Stimulated activated CD4-positive, alpha-beta T cell treated with anti-CD3 and anti-CD28 coated beads, Interleukin-1b, Interleukin-23, amount 100 ng/mL, for 24 hours (primary cell): ENCODE data around the gene DYNLT2.

Experiments used
- DNase-seq, 4 experiments: peaks; one replicate each; pipeline ENCODE4 v3.0.0-alpha.2; 2020; ENCODE audit warnings: low read depth in 4 of 4, low spot score in 1 of 4

The DYNLT2 gene

DNA sequence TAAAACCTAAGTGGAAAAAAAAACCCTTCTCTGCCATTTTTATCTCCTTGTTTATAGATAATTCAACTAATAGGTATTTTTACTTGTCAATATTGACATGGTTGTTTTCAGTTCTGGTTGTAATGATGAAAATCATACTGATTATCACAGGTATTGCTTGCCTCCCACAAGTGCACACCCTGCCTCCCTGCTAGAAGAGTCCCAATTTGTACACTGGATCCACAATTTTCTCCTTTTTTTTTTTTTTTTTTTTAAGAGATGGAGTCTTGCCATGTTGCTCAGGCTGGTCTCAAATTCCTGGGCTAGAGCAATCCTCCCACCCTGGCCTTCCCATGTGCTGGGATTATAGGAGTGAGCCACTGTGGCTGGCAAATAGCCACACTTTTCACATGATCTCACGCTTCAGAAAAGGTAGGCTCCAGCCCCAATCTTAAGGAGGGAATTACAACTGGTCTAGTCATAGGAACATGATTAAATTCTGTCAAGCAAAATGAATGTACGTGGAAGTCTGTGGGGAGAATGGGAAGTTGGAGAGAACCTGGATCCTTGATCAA, 12.3 kb downstream of the DYNLT2 start:
- no peak for DNase-seq

DNA sequence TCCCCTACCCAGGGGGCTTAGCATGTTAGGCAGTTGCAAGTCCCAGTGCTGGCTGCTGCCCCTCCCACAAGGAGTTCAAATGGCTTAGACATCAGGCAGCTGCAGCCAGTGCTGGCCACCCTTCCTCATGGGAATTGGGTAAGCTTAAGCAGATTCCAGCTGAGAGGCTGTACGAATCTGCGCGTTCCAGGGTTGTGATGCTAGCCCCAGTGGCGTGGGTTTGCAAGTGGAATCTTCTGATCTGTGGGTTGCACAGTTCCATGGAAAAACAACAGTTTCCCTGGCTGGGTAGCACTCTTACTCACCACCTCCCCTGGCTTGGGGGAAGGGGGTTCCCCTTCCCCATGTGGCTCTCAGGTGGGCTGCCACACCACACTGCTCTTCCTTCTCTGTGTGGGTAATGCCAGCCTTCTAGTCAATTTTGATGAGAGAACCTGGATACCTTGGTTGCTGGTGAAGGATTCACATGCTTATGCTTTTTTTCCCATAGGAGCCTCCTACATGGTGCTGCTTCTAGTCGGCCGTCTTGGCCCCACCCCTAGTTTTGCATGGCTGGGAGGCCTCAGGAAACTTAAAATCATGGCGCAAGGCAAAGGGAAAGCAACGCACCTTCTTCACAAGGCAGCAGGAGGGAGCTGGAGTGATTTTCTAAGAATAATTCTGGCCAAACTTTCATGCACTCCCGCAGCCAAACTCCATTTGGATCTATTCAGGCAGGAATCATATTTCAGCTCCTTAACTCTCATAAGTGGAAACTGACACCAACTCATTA, 13.0 kb downstream of the DYNLT2 start:
- DNase-seq = no peak

DNA sequence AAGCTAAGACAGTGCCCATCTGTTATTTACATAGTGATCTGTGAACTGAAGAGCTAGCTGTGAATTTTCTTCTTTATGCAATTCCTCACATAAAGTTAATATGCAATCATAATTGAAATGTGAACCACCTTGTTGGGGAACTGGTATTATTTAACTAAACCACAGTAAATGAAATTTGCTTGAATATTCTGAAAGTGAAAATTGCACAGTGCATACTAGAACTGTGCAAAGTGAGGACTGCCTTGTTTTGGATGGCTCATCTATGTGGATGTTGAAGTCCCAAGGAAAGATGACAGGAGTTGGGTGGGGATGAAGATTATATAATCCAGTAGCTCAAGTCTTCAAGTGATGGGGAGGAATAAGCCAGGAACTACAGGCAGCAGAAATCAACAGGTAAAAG, 21.4 kb downstream of the DYNLT2 start:
- no peak for DNase-seq

DNA sequence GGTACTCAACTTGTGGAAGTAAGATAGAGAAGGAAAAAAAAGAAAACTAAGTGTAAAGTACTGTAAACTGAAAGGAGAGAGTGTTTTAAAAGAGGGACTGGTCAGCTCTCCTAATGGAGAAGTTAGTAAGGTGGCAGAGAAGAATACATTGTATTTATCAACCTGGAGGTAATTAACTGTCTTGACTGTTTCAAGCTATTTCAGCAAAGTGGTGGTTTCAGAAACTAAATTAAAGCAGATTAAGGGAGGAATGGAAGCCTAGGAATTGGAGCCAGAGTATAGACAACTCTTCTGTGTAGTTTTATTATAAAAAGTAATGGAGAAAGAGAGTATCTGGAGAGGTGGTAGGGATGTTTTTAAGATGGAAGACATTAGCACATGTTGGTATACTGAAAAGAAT, 24.4 kb downstream of the DYNLT2 start:
- DNase-seq = no peak

DNA sequence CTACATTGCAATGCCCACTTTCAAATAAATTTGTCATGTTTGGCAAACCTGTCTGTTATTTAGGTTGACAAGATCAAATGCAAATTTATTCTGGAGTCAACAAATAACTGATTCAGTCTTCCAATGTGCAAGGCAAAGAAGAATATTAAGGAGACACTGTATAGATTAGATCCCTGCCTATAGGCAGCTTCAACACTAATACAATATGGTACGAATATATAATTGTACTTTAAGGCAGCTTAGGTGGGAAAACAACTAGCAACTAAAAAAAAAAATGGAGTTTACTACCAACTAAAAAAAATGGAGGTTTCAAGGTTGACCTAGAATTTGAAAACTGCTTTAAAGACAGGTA, 25.3 kb downstream of the DYNLT2 start:
- DNase-seq = no peak

DNA sequence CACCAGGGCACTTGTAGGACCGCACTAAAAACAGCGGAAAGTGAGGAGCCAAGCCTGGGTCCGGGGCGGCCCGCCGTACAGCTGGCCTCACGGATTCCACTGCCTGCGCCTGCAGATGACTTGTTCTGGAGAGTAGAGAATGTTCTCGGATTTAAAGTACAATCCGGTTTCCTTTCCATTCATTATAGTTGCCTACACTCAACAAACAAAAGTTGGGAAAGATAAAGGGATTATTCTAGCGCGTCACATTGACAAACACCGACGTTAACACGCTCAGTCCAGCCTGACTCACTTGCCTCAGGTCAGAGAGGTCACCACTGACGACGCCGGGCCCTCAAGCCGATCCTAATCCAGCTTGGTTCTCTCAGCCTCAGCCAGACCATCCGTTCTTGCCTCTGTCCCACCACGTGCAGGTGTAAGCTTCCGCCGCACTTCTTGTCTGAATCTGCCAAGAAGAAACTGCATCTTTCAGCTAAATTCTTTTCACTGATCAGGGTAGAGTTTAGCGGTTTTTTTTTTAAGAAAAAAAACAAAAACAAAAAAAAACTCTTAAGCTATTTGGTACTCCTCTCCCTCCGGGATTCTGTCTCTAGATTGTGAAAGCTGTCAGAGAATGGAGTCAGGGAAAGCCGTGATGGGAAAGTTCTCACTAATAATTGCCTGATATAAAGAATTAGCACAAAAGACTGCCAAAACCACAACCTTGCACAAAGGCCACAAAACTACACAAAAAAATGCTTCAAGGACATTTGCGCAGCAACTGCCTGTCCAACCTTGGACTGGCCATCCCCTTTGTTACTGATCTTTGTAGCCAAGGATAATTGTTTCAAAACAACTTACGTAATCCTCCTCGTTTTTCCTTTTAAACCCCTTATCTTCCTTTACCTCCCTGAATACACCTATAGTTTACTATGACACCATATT, 26.0 kb downstream of the DYNLT2 start:
- peak in 1 of 4 experiments; percentile 3 for DNase-seq

DNA sequence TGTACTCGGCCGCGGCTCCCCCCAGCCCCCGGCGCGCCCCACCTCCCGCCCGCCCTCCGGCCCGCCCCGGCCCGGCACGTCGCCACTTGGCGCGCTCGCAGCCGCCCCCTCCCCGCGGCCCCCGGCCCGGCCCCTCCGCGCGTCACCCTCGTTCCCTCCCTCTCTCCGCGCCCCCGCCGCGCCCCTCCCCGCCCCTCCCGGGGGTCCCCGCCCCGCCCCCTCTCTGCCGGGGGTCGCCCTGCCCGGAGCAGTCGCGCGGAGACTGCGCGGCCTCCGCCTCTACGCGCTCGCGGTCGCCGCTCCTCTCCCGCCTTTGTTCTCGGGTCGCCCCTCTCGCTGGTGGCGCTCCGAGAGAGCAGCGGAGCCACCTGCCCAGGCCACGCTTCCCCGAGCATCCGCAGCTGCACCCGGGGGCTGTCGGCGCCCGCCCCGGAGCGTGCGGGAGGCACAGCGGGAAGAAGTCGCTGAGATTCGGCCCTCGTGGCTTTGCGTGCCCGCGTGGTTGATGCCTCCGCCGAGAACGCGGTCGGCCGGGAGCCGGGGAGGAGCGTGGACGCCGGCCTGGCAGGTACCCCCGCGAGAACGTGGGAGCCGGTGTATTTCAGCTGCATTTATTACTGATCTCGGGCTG, 26.8 kb downstream of the DYNLT2 start, which contains the start of gene PHF10:
Gene PHF10 (minus strand): TSS at position 7 of the 631 bp plus-strand sequence. CDS start 569 bp downstream, outside the sequence.
- DNase-seq = peak in 3 of 4 experiments; percentile 62 to 66 (median 63)

DNA sequence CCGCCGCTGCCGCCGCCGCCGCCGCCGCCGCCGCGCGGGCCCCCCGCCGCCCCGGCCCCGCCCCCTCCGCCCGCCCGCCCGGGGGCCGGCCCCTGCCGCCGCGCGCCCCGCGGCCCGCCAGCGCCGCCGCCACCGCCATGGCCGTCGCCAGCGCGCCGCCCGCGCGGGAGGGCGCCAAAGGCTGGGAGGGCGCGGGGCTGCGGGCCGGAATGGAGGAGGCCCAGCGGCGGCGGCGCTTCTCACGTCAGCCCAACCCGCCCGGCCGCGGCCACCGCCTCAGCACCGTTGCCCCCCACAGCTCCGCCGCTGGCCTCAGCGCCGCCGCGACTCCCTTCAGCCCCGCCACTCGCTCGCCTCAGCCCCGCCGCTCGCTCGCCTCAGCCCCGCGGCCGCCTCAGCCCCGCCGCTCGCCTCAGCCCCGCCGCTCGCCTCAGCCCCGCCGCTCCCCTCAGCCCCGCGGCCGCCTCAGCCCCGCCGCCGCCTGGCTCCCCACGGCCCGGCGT, 27.3 kb downstream of the DYNLT2 start:
- peak in 2 of 4 experiments; percentile 13 to 16 for DNase-seq

DNA sequence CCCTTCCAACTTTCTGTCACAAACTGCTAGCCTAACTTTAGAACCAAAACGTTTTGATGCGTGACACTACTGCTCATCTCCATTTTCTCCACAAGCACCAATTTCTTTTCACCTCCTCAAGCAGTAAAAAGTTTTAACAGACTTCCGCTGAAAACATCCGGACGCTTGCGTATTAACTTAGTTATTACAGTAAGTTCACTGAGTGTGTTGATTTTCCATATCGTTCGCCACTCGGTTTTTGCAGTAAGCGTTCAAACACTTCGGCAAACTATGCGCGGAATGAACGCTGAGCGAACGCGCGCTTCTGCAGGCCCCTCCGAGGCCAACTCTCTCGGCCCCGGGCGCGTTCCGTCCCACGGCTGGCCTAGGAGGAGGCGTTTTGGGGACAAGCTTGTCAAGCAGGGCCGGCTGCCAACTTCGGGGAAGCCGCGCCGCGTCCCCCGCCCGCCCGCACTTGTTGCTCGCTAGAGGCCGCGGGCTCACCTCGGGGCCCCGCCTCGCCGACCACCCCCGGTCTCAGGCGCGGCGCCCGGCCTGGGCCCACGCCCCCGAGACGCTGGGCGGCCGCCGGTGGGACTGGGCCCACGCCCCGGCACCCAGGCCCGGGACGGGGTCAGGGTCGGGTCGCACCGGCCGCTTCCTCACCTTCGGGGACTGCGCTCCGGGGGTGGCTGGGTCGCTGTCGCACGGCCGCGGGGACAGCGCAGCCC, 28.0 kb downstream of the DYNLT2 start:
- peak in 3 of 4 experiments; percentile 25 to 40 (median 37) for DNase-seq

DNA sequence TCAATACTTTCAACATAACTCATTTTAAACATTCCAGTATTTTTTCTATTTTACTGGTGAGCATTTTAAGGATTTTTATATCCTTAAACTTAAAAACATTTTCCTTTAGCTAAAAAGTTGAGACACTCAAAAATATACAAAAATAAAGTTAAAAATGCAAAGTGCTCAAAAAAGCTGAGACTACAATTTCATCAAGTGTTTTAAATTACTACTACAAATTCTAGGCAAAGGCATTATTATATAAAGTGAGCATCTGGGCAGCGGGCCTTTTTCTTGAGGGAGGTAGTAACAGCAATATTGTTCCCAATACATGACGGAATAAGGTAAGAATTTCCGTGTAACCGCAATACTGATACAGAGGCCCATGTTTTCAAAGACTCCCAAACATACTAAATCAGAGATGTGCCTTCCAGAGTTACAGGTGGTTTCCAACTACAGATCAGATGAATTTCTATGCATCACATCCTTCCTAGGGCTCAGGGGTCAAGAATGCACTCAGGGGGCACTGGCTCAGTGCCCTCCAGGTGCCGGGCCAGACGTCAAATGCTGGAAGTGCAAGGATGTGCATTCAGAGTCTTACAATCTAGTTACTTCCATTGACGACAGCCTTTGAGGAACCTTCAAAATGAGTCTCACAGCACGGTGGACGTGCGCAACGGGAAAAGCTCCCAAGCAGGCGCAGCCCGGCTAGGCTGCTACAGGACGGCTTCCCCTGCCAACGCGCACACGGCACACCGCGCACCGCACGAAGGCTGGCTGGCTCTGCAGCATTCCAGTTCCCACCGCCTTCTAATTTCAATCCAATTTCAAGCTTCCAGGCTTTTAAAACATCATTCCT, 28.8 kb downstream of the DYNLT2 start:
- no peak for DNase-seq

DNA sequence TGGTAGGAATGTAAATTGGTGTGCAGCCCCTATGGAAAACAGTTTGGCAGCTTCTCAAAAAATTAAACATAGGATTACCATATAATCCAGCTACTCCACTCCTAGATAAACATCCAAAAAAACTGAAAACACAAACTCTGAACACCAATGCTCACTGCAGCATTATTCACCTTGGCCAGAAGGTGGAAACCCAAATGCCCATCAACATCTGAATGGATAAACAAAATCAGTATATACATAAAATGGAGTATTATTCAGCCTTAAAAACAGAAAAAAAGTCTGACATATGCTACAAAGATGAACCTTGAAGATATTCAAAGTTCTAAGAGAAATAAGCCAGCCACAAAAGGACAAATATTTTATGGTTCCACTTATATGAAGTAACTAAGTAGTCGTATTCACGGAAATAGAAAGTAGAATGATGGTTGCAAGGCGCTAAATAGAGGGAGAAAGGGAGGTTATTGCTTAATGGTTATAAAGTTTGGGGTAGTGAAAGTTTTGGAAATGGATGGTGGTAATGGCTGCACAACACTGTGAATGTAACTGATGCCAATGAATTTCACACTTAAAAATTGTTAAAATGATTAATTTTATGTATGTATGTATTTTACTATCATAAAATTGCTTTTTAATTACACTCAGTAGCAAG, 31.0 kb downstream of the DYNLT2 start:
- DNase-seq = no peak

DNA sequence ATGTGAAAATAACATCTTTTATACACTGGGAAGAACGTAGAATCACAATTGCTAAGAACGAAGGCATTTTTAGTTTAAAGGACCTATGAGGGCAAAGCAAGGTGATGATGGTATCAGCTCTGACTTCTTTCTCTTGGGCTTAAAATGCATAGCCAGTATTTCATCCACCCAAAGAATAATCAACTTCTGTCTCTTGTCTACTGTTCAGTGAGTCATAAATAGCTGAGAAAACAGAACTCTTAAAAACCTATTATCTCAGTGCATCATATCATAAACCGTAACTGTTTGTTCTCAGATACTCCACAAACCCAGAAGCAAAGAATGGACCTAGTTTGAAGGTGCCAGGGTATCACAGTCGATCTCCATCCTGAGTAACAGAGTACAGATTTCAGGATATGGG, 32.3 kb downstream of the DYNLT2 start:
- no peak for DNase-seq

DNA sequence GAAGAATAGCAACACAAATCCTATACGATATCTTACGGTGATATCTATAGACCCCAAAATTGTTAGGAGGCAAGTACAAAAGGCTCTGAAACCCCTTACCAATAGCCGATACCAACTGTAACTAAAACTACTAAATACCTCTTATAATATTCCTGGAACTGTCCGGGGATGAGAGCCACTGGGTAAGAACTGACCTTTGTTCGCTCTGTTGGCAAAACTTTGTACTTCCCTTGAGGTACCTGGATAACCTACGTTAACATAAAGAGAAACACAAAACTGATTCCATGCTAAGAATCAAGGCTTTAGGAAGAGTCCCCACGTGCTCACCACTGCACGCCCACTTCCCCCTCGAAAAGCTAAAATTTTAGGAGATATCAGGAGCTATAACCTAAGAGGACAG, 36.8 kb downstream of the DYNLT2 start:
- DNase-seq = no peak

DNA sequence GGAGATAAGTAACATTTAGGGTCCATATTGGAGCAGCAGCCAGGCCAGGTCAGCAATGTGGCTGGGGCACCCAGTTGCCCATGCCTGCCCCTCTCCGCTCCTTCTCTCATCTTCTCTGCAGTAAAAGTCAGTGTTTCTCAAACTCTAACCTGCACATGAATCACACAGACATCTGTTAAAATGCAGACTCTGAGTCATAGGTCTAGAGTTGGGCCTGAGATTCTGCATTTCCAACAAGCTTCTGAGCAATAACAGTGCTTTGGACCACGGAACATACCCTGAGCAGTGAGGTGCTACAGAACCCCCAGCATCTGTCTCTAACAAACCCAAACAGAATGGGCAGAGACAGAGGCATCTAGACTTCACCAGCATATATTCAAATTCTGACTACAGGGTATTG, 37.2 kb downstream of the DYNLT2 start:
- DNase-seq = no peak

DNA sequence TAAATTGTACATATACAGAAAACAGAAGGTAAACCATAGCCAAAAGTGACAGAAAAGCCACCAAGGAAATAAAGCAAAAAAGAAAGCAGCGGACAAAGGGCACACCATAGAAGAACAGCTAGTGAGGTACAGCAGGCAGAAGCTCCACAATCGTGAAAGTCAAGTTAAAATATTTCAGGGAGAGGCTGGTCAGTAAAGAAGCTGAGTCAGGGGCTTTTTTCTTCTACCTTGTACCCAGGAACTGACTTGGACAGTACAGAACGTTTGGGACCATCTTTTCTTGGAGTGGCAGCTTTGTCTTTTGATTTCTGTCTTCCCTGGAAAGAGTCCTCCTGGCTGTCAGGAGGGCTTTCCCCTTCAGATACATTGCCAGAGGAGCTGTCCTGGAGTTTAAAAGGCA, 41.4 kb downstream of the DYNLT2 start:
- no peak for DNase-seq

DNA sequence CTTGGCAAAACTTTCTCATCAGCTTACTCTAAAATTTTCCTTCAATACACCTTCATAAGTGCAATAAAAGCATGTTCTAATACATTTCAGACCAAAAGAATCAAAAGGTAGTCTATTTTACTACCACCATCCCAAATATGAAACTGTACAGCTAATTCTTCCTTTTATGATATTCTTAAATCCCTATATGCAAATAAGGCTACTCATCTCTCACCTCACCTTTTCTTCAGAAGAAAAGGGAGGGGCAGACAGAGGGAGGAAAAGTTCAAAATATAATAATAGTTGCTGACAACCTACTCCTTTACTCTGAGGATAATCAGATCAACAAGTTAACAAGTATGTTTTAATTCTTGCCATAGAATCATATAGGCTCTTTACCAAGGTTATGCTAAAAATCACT, 42.1 kb downstream of the DYNLT2 start:
- no peak for DNase-seq

DNA sequence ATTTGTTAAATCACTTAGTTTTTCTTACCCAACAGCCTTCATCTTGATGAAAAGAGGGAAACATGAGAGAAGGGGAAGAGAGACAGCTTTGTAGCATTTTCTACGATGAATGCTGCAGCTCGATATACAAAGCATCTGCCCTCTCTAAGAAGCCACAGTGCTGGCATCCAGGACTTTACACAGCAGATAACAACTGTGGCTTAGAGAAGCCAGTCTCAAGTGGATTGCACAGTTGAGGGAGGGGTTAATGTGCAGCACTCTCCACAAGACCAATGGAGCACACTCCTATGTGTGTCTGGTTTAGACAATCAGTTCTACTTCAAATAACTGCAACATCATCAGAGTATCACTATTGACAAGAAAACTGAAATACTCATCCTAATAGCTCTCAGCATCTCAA, 43.6 kb downstream of the DYNLT2 start:
- DNase-seq = no peak

DNA sequence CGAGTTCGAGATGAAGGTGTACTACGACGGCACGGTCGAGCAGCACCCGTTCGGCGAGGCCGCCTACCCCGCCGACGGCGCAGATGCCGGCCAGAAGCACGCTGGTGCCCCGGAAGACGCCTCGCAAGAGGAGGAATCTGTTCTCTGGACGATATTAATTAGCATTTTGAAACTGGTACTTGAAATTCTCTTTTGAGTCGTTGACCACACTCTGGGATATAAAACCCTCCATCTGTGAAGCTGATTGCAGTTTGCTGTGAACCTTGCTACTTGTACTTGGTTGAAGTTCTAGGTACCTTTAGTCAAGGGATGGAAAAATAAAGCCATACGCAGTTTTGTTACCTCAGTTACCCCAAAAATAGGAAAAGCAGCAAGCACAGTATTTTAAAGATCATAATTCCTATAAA, 48.5 kb downstream of the DYNLT2 start:
- no peak for DNase-seq
